ENCODE results near the gene ANTXR2. TPM values are rescaled to one million over a fixed set of nuclear protein-coding genes. Genes with fewer than 3 reads are reported as not detected.

Gene ANTXR2
- total RNA-seq, 2 experiments from 2014 or later = not detected

GRCh38 chr4:80058740-80059139 lies 14.3 kb downstream of the ANTXR2 start:
- peak; percentile 35 for DNase-seq (ENCODE audit: low spot score)
- Histone ChIP-seq H3K9me3 (ENCODE audit: low read length) (no peaks in the 10 kb centered on the region), H3K4me1 (ENCODE audit: insufficient read depth, low read length, poor library complexity, severe bottlenecking) (no peaks in the 10 kb centered on the region), H3K36me3 (ENCODE audit: insufficient read depth, low read length) (no peaks in the 10 kb centered on the region), H3K79me2 (ENCODE audit: insufficient read depth, low read depth, low read length) (no peaks in the 10 kb centered on the region), H3K9me2 (ENCODE audit: insufficient read depth, low read length) (no peaks in the 10 kb centered on the region), H3K27ac (ENCODE audit: low read depth, low read length, poor library complexity, severe bottlenecking) (no peak overlapping the region), H4K20me1 (ENCODE audit: insufficient read depth, low read length) (no peaks in the 10 kb centered on the region), H2AFZ (ENCODE audit: low read length) (no peak overlapping the region; the same call in 1 of the 2 replicates), H3K4me2 (ENCODE audit: low read length) (peak overlapping the region; percentile 19; the same call in 1 of the 2 replicates), H3K4me3 (ENCODE audit: low read depth, low read length, poor library complexity, severe bottlenecking) (no peak overlapping the region)
- no TSS peak for BruUV-seq (replicated peaks)
- CTCF ChIA-PET (ENCODE audit: unreplicated experiment) = no interaction called here
- intact Hi-C loops (cut with micrococcal nuclease; ENCODE audit: unreplicated experiment) = no loop called here
- POLR2A ChIA-PET = interaction anchor here (0.8 kb wide), 1 partner anchor 12 kb away, joined by 3 read pairs; no protein-coding TSS in a partner anchor
- TF ChIP-seq CTCF (conservative IDR thresholded peaks at IDR 0.05; ENCODE audit: low read length) (no peak), EZH2phosphoT487 (IDR thresholded peaks at IDR 0.05; ENCODE audit: borderline replicate concordance, low read depth, low read length) (no peak)

GRCh38 chr4:80054375-80054774 lies 18.7 kb downstream of the ANTXR2 start:
- no peak for TF ChIP-seq EZH2phosphoT487 (IDR thresholded peaks at IDR 0.05; ENCODE audit: borderline replicate concordance, low read depth, low read length)
- TF ChIP-seq CTCF (conservative IDR thresholded peaks at IDR 0.05; ENCODE audit: low read length) = no peak
- Histone ChIP-seq H4K20me1 (ENCODE audit: insufficient read depth, low read length) (no peaks in the 10 kb centered on the region), H3K4me1 (ENCODE audit: insufficient read depth, low read length, poor library complexity, severe bottlenecking) (no peaks in the 10 kb centered on the region), H3K36me3 (ENCODE audit: insufficient read depth, low read length) (no peaks in the 10 kb centered on the region), H3K27ac (ENCODE audit: low read depth, low read length, poor library complexity, severe bottlenecking) (no peak overlapping the region), H3K9me3 (ENCODE audit: low read length) (no peaks in the 10 kb centered on the region), H3K4me2 (ENCODE audit: low read length) (no peak overlapping the region), H3K4me3 (ENCODE audit: low read depth, low read length, poor library complexity, severe bottlenecking) (no peak overlapping the region), H3K79me2 (ENCODE audit: insufficient read depth, low read depth, low read length) (no peaks in the 10 kb centered on the region), H3K9me2 (ENCODE audit: insufficient read depth, low read length) (no peaks in the 10 kb centered on the region), H2AFZ (ENCODE audit: low read length) (no peak overlapping the region)
- DNase-seq (ENCODE audit: low spot score) = no peak
- CTCF ChIA-PET (ENCODE audit: unreplicated experiment) = no interaction called here
- POLR2A ChIA-PET = no interaction called here
- intact Hi-C loops (cut with micrococcal nuclease; ENCODE audit: unreplicated experiment) = no loop called here
- BruUV-seq (replicated peaks) = no TSS peak

- Histone ChIP-seq H4K20me1 (ENCODE audit: insufficient read depth, low read length) (no peaks in the 10 kb centered on the region), H3K4me1 (ENCODE audit: insufficient read depth, low read length, poor library complexity, severe bottlenecking) (no peaks in the 10 kb centered on the region)
Measured at GRCh38 chr4:80053140-80053910, 19.7 kb downstream of the ANTXR2 start.

More at GRCh38 chr4:80053140-80053910, 19.7 kb downstream of the ANTXR2 start:
- no peak overlapping the region for H3K27ac ChIP-seq (ENCODE audit: low read depth, low read length, poor library complexity, severe bottlenecking)
- no peak for DNase-seq (ENCODE audit: low spot score)
- no peak overlapping the region for H2AFZ ChIP-seq (ENCODE audit: low read length)
- BruUV-seq (replicated peaks) = no TSS peak
- H3K9me3 ChIP-seq (ENCODE audit: low read length) = no peaks in the 10 kb centered on the region
- H3K9me2 ChIP-seq (ENCODE audit: insufficient read depth, low read length) = no peaks in the 10 kb centered on the region
- POLR2A ChIA-PET = no interaction called here
- no peak overlapping the region for H3K4me3 ChIP-seq (ENCODE audit: low read depth, low read length, poor library complexity, severe bottlenecking)
- no peaks in the 10 kb centered on the region for H3K36me3 ChIP-seq (ENCODE audit: insufficient read depth, low read length)
- TF ChIP-seq EZH2phosphoT487 (IDR thresholded peaks at IDR 0.05; ENCODE audit: borderline replicate concordance, low read depth, low read length) (no peak), CTCF (conservative IDR thresholded peaks at IDR 0.05; ENCODE audit: low read length) (no peak)
- intact Hi-C loops (cut with micrococcal nuclease; ENCODE audit: unreplicated experiment) = no loop called here
- H3K79me2 ChIP-seq (ENCODE audit: insufficient read depth, low read depth, low read length) = no peaks in the 10 kb centered on the region
- H3K4me2 ChIP-seq (ENCODE audit: low read length) = no peak overlapping the region
- CTCF ChIA-PET (ENCODE audit: unreplicated experiment) = no interaction called here
